Lower lobe of right lung (tissue), 2 donors: ENCODE results near the gene MELTF. TPM values are rescaled to one million over a fixed set of nuclear protein-coding genes. Genes with fewer than 3 reads are reported as not detected.

Source experiments
- ATAC-seq, 2 donors: fragments of 200-7000 bp; cut with Tn5 transposase; one replicate each; pipeline ENCODE4 v1.9.1; 2020 to 2022; ENCODE audit warnings: mild to moderate bottlenecking in 2 of 2, moderate library complexity in 2 of 2
- DNase-seq: peaks from one replicate; pipeline ENCODE4 v3.0.0-alpha.2; 2020
- H3K27ac ChIP-seq: fragments of 200-600 bp; one replicate; pipeline ENCODE4 v1.8.0; 2022
- H3K27me3 ChIP-seq: fragments of 200-600 bp; one replicate; pipeline ENCODE4 v1.8.0; 2022; ENCODE audit warnings: low read depth
- H3K36me3 ChIP-seq: fragments of 200-600 bp; one replicate; pipeline ENCODE4 v1.8.0; 2022; ENCODE audit warnings: mild to moderate bottlenecking
- H3K4me1 ChIP-seq: fragments of 200-600 bp; one replicate; pipeline ENCODE4 v1.8.0; 2022
- H3K4me3 ChIP-seq: fragments of 200-600 bp; one replicate; pipeline ENCODE4 v1.8.0; 2022; ENCODE audit warnings: mild to moderate bottlenecking
- H3K9me3 ChIP-seq: fragments of 200-600 bp; one replicate; pipeline ENCODE4 v1.8.0; 2022
- CTCF ChIP-seq: fragments of 200-600 bp; IDR thresholded peaks from one replicate; pipeline ENCODE4 v1.8.0; 2022; ENCODE audit warnings: antibody characterized with exemption, mild to moderate bottlenecking
- intact Hi-C: fragments of 100-400 bp; cut with DNase I; formaldehyde crosslinking; loops from one replicate; pipeline ENCODE4 v1.11.0; 2022
- total RNA-seq: library from RNA; stranded (reverse); fragmentation: NEBNext Ultra II Directional; extraction: Animal tissue kit (Norgen Biotek cat#: 25700); gene quantifications from one replicate; pipeline ENCODE4 v1.2.1, GENCODE V29; 2021
- donor health status: DM: no; HTN: yes; CAD: no; lungs with severe emphysema.

The MELTF gene
- total RNA-seq, 1 donor from 2014 or later = 5.2 TPM

DNA sequence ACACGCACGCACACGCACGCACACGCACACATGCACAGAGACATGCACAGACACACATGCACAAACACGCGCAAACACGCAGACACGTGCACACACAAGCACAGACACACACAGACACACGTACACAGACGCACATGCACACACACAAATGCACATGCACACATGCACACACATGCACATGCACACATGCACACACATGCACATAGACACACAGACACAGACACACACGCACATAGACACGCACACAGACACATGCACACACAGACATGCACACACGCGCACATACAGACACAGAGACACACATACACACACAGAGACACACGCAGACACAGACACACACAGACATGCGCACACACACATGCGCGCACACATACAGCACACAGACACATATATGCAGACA, 34.6 kb downstream of the MELTF start:
- intact Hi-C loops = no loop called here
- ATAC-seq (no peak), DNase-seq (no peak)
- H3K4me1 ChIP-seq = no peaks in the 10 kb centered on the region
- no peaks in the 10 kb centered on the region for H3K27me3 ChIP-seq
- no peaks in the 10 kb centered on the region for H3K36me3 ChIP-seq
- TF ChIP-seq CTCF = no peak
- H3K4me3 ChIP-seq = no peak overlapping the region
- no peaks in the 10 kb centered on the region for H3K9me3 ChIP-seq
- H3K27ac ChIP-seq = no peak overlapping the region

- TF ChIP-seq CTCF = no peak
- no peak for DNase-seq
These were observed 35.6 kb downstream of the MELTF start for GRCh38 chr3:196994056-196994455.

DNA sequence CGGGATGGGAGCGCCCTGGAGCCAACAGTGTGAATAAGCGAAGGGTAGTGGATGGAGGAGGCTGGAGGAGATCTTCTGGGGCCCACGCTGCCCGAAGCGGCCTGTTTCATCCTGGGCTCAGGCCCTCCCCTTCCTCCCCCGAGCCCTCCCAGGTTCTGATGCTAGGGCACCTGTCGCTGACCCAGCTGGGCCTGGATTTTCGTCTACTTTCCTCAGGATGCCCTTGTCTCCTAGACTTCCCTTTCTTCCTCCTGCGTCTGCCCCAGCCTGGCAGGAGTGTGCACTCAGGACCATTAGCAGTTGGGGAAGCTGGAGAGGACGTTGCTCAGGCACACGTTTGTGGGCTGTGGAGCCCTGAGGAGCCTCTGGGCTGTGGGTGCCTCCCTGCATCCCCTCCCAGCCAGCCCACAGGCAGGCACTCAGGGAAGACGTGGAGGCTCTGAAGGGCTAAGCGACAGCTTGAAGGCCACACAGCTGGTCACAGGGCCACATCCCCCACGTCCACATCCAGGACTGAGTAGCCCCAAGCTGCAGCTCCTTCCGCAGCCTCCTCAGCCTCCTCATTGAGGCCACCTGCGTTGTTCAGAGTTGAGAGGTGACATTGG, 37.1 kb downstream of the MELTF start:
- H3K9me3 ChIP-seq = no peaks in the 10 kb centered on the region
- H3K27me3 ChIP-seq = no peaks in the 10 kb centered on the region
- ATAC-seq (no peak), DNase-seq (no peak)
- H3K4me1 ChIP-seq = no peaks in the 10 kb centered on the region
- H3K27ac ChIP-seq = no peak overlapping the region
- no peak for TF ChIP-seq CTCF
- no peaks in the 10 kb centered on the region for H3K36me3 ChIP-seq
- no peak overlapping the region for H3K4me3 ChIP-seq
- intact Hi-C loops = no loop called here

More at GRCh38 chr3:196994056-196994455, 35.6 kb downstream of the MELTF start:
- Histone ChIP-seq H3K27ac (no peak overlapping the region), H3K4me1 (no peaks in the 10 kb centered on the region), H3K36me3 (no peaks in the 10 kb centered on the region), H3K4me3 (no peak overlapping the region), H3K27me3 (no peaks in the 10 kb centered on the region), H3K9me3 (no peaks in the 10 kb centered on the region)
- no peak for ATAC-seq
- intact Hi-C loops = no loop called here

GRCh38 chr3:196991581-196992460, 37.8 kb downstream of the MELTF start:
- intact Hi-C loops = no loop called here
- ATAC-seq = no peak
- no peak for TF ChIP-seq CTCF
- Histone ChIP-seq H3K27ac (no peak overlapping the region), H3K4me3 (no peak overlapping the region), H3K9me3 (no peaks in the 10 kb centered on the region), H3K27me3 (peaks cover 7% of the 10 kb centered on the region), H3K4me1 (no peaks in the 10 kb centered on the region), H3K36me3 (no peaks in the 10 kb centered on the region)
- no peak for DNase-seq

GRCh38 chr3:196990601-196991007, 39.0 kb downstream of the MELTF start:
- no peak for TF ChIP-seq CTCF
- no peak for ATAC-seq
- no peak for DNase-seq
- no peaks in the 10 kb centered on the region for H3K36me3 ChIP-seq
- H3K9me3 ChIP-seq = no peaks in the 10 kb centered on the region
- no peaks in the 10 kb centered on the region for H3K4me1 ChIP-seq
- H3K4me3 ChIP-seq = no peak overlapping the region
- intact Hi-C loops = no loop called here
- H3K27me3 ChIP-seq = peaks cover 12% of the 10 kb centered on the region
- no peak overlapping the region for H3K27ac ChIP-seq
